H1 (cell line): ENCODE data around the gene ADM2. TPM values are rescaled to one million over a fixed set of nuclear protein-coding genes. Genes with fewer than 3 reads are reported as not detected.
A peak's percentile ranks its signal among the peaks of the same experiment; 100 is the strongest.

Experiments
- CHD2 ChIP-seq: IDR thresholded peaks from 2 replicates; pipeline ENCODE4 v1.6.1; 2012; ENCODE audit warnings: low read length, improper control_type of control experiment
- CHD7 ChIP-seq: fragments of 300-600 bp; sonication (generic); IDR thresholded peaks from 2 replicates; pipeline ENCODE4 v1.7.1; 2012; ENCODE audit warnings: low read length, moderate library complexity, mild to moderate bottlenecking, inconsistent platforms; ENCODE audit not compliant: insufficient replicate concordance
- KDM1A ChIP-seq: fragments of 200-600, 300-600 bp; sonication (generic); IDR thresholded peaks from 2 replicates; pipeline ENCODE4 v1.7.1; 2016; ENCODE audit warnings: mild to moderate bottlenecking, low read length, borderline replicate concordance
- KDM4A ChIP-seq: IDR thresholded peaks from one replicate; pipeline ENCODE4 v1.7.1; 2012; ENCODE audit warnings: low read depth, mild to moderate bottlenecking, moderate library complexity, low read length, inconsistent platforms; ENCODE audit not compliant: severe bottlenecking
- RBBP5 ChIP-seq: IDR thresholded peaks from 2 replicates; pipeline ENCODE4 v1.7.1; 2012; ENCODE audit warnings: low read depth, mild to moderate bottlenecking, inconsistent platforms, low read length, moderate library complexity, borderline replicate concordance
- RXRA ChIP-seq: IDR thresholded peaks from 2 replicates; pipeline ENCODE4 v1.6.1; 2011; ENCODE audit warnings: low read depth, mild to moderate bottlenecking, low read length, moderate library complexity; ENCODE audit not compliant: insufficient read depth
- SP4 ChIP-seq: IDR thresholded peaks from 2 replicates; pipeline ENCODE4 v1.6.1; 2012; ENCODE audit warnings: low read length, inconsistent platforms
- YY1 ChIP-seq: IDR thresholded peaks from 2 replicates; pipeline ENCODE4 v1.6.1; 2011; ENCODE audit warnings: low read depth, mild to moderate bottlenecking, low read length
- polyA plus RNA-seq, 7 experiments: library from polyadenylated mRNA; depleted of rRNA in 3 of 7; stranded (reverse) in 5 of 7; unstranded in 2 of 7; fragments of >200 nt in 5 of 7; fragments of 200-250 nt in 2 of 7; gene quantifications; 1 replicate in 5 of 7; 2 replicates in 1 of 7; 4 replicates in 1 of 7; pipeline versions ENCODE4 v1.2.1 to v1.2.3, GENCODE V29; 2011 to 2013; ENCODE audit warnings: missing spikeins in 2 of 7, mixed read lengths in 2 of 7
- total RNA-seq: library from RNA; stranded (reverse); fragmentation: NEBNext Ultra II Directional; extraction: Animal tissue kit (Norgen Biotek cat#: 25700); gene quantifications from 2 replicates; pipeline ENCODE4 v1.2.1, GENCODE V29; 2021

ADM2 gene
- total and polyA plus RNA-seq, 2 of the 8 experiments (the other 6 are each of a cell fraction or from before 2014, with no cell fraction given) = 3.3 to 7.5 TPM

- peak; percentile 0 for TF ChIP-seq KDM4A
- no peak for TF ChIP-seq RXRA
- no peak for TF ChIP-seq KDM1A
- no peak for TF ChIP-seq RBBP5
- TF ChIP-seq CHD2 = no peak
- TF ChIP-seq SP4 = no peak
- no peak for TF ChIP-seq CHD7
- no peak for TF ChIP-seq YY1
- TF ChIP-seq, all 59 proteins: peak for 3
Measured at GRCh38 chr22:50482107-50483074, 1.0 kb downstream of the ADM2 start (continued).
